Measurements from ENCODE around the gene FAM13A. TPM values are rescaled to one million over a fixed set of nuclear protein-coding genes. Genes with fewer than 3 reads are reported as not detected.

FAM13A gene
- total and polyA plus RNA-seq, 10 donors, result 2.7 to 24.9 (median 18.3) TPM

DNA sequence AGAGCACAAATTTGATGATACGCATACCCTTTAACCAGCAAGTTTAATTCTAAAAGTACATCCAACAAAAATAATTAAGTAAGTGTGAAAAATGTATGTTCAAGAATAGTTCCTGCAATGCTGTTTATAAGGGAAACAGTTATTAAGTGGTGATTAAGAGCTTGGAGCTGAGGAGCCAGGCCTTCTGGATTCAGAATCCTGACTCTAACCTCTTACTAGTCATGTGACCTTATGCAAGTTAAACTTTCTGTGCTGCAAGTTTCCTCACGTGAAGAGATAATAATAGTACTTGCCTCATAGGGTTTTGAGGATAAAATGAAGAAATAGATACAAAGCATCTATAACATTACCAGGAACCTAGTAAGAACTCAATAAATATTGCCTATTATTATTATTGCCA, 77.7 kb downstream of the FAM13A start:
- H3K4me1 ChIP-seq, result no peaks in the 10 kb centered on the region
- intact Hi-C loops (cut with DNase I; ENCODE audit: low total_unique reads), result no loop called here
- H3K36me3 ChIP-seq, result no peaks in the 10 kb centered on the region
- H3K9me3 ChIP-seq, result no peaks in the 10 kb centered on the region
- 81 to 88% (median 85%) methylated on average over 2 of the region's 2 CpGs for WGBS, 5 donors
- TF ChIP-seq, protein P1, sequence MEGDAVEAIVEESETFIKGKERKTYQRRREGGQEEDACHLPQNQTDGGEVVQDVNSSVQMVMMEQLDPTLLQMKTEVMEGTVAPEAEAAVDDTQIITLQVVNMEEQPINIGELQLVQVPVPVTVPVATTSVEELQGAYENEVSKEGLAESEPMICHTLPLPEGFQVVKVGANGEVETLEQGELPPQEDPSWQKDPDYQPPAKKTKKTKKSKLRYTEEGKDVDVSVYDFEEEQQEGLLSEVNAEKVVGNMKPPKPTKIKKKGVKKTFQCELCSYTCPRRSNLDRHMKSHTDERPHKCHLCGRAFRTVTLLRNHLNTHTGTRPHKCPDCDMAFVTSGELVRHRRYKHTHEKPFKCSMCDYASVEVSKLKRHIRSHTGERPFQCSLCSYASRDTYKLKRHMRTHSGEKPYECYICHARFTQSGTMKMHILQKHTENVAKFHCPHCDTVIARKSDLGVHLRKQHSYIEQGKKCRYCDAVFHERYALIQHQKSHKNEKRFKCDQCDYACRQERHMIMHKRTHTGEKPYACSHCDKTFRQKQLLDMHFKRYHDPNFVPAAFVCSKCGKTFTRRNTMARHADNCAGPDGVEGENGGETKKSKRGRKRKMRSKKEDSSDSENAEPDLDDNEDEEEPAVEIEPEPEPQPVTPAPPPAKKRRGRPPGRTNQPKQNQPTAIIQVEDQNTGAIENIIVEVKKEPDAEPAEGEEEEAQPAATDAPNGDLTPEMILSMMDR (IDR thresholded peaks at IDR 0.05 in 8 of 11, conservative IDR thresholded peaks at IDR 0.05 in 3 of 11), result no peak
- no peak overlapping the region for H3K27ac ChIP-seq
- H3K27me3 ChIP-seq (replicated peaks in 1 of 7), result no peaks in the 10 kb centered on the region
- no peak for DNase-seq
- H3K4me3 ChIP-seq, result no peak overlapping the region

DNA sequence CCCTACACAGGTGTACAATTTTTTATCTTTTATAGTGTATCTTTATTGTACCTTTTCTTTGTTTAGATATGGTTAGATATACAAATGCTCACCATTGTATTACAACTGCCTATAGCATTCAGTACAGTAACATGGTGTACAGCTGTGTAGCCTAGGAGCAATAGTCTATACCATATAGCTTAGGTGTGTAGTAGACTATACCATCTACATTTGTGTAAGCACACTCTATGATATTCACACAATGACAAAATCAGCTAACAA, 80.3 kb downstream of the FAM13A start:
- intact Hi-C loops (cut with DNase I; ENCODE audit: low total_unique reads), result no loop called here
- Histone ChIP-seq H3K36me3 (no peaks in the 10 kb centered on the region), H3K27me3 (replicated peaks in 1 of 7) (no peaks in the 10 kb centered on the region), H3K4me3 (no peak overlapping the region), H3K4me1 (no peaks in the 10 kb centered on the region), H3K9me3 (peaks cover 0 to 6% (median 0%) of the 10 kb centered on the region in 8 donors), H3K27ac (no peak overlapping the region)
- no peak for TF ChIP-seq POLR2AphosphoS5 (IDR thresholded peaks at IDR 0.05)
- TF ChIP-seq, protein P1 (IDR thresholded peaks at IDR 0.05 in 8 of 11, conservative IDR thresholded peaks at IDR 0.05 in 3 of 11), result no peak
- TF ChIP-seq POLR2A (IDR thresholded peaks at IDR 0.05), result no peak
- no peak for DNase-seq

DNA sequence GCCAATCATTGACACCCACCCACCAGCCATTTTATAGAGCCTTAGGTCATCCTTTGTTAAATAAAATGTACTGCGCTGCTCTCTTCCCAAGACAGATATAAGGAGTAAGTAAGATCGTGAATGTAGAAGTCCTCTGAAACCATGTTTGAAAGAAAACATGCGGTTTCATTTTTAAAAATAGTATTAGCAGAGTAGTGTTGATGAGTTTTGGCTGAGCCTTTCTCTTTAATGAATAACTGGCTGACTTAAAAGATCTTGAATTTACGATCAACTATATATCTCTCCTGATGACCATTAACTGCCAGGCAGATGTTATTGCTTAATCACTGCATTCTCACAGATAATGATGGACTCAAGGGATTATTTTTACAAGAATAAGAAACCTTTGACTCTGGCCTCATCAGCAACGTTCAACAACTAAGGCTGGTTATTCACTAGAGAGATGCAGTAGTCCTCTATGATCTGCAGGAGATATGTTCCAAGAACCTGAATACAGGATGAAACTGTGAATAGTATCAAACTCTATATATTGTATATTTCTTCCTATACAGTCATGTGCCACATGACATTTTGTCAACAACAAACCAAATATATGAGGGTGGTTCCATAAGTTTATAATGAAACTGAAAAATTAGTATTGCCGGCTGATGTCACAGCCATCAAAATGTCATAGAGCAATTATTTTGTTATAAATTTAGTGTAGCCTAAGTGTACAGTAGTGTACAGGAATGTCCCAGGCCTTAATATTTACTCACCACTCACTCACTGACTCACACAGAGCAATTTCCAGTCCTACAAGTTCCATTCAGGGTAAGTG, 80.8 kb downstream of the FAM13A start:
- peaks cover 0 to 6% (median 0%) of the 10 kb centered on the region in 8 donors for H3K9me3 ChIP-seq
- DNase-seq, result no peak
- H3K36me3 ChIP-seq, result no peaks in the 10 kb centered on the region
- intact Hi-C loops (cut with DNase I; ENCODE audit: low total_unique reads), result no loop called here
- H3K4me1 ChIP-seq, result no peaks in the 10 kb centered on the region
- H3K4me3 ChIP-seq, result no peak overlapping the region
- no peak overlapping the region for H3K27ac ChIP-seq
- H3K27me3 ChIP-seq (replicated peaks in 1 of 7), result no peaks in the 10 kb centered on the region
- WGBS, 5 donors, result 87 to 93% (median 91%) methylated on average over 6 of the region's 6 CpGs
- no peak for TF ChIP-seq POLR2AphosphoS5 (IDR thresholded peaks at IDR 0.05)
- TF ChIP-seq, protein P1 (IDR thresholded peaks at IDR 0.05 in 8 of 11, conservative IDR thresholded peaks at IDR 0.05 in 3 of 11), result no peak
- no peak for TF ChIP-seq POLR2A (IDR thresholded peaks at IDR 0.05)

DNA sequence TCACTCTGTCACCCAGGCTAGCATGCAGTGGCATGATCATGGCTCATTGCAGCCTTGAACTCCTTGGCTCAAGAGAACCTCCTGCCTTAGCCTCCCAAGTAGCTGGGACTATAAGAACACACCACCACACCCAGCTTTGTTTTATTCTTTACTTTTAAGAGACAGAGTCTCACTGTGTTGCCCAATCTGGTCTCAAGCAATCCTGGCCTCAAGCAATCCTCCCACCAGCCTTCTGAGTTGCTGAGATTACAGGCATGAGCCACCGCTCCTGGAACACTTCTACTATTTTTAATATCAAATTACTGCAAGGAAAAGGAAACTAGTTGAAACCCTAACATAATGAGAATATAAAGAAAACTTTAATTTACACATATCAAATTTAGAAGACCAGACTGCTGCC, 85.4 kb downstream of the FAM13A start:
- no peaks in the 10 kb centered on the region for H3K36me3 ChIP-seq
- no peak for DNase-seq
- TF ChIP-seq POLR2AphosphoS5 (IDR thresholded peaks at IDR 0.05) (no peak), POLR2A (IDR thresholded peaks at IDR 0.05) (no peak)
- TF ChIP-seq, protein P1 (IDR thresholded peaks at IDR 0.05 in 8 of 11, conservative IDR thresholded peaks at IDR 0.05 in 3 of 11), result no peak
- H3K27ac ChIP-seq, result no peak overlapping the region
- H3K27me3 ChIP-seq (replicated peaks in 1 of 7), result no peaks in the 10 kb centered on the region
- intact Hi-C loops (cut with DNase I; ENCODE audit: low total_unique reads), result no loop called here
- H3K9me3 ChIP-seq, result peaks cover 0 to 6% (median 0%) of the 10 kb centered on the region in 8 donors
- H3K4me1 ChIP-seq, result no peaks in the 10 kb centered on the region
- WGBS, 5 donors, result 87 to 100% (median 97%) methylated on average over 1 of the region's 1 CpG
- no peak overlapping the region for H3K4me3 ChIP-seq
